Measurements from ENCODE around the gene ALDH16A1.

GRCh38 chr19:49418511-49418910, 34.5 kb upstream of the ALDH16A1 start:
- TF ChIP-seq GATA2 (IDR thresholded peaks at IDR 0.05; ENCODE audit: low read depth, low read length) (no peak), GATA3 (IDR thresholded peaks at IDR 0.05; ENCODE audit: low read depth, low read length) (no peak)

Data from SH-SY5Y (cell line).